ENCODE data around the gene TAF6L. TPM values are rescaled to one million over a fixed set of nuclear protein-coding genes. Genes with fewer than 3 reads are reported as not detected.

TAF6L gene
- total and polyA plus RNA-seq, 9 of the 15 experiments (the other 6 are each of a cell fraction or from before 2014, with no cell fraction given), result 0.04 to 45.5 (median 20.8) TPM

- TF ChIP-seq ZKSCAN3 (CRISPR knock-in tag; IDR thresholded peaks at IDR 0.05), result no peak
- no peak for TF ChIP-seq ZBTB8A (IDR thresholded peaks at IDR 0.05; ENCODE audit: partially characterized antibody)
- TF ChIP-seq POLR3A (IDR thresholded peaks at IDR 0.05; ENCODE audit: borderline replicate concordance, extremely low read depth, insufficient read depth, insufficient read length), result no peak
- no peak for TF ChIP-seq ZNF318 (IDR thresholded peaks at IDR 0.05; ENCODE audit: borderline replicate concordance in 1 of 2, low read depth in 1 of 2)
- TF ChIP-seq ZNF124 (CRISPR knock-in tag; IDR thresholded peaks at IDR 0.05), result no peak
- no peak for TF ChIP-seq CLOCK (CRISPR knock-in tag; IDR thresholded peaks at IDR 0.05; ENCODE audit: borderline replicate concordance)
- no peak for TF ChIP-seq NFE2 (IDR thresholded peaks at IDR 0.05; ENCODE audit: low read depth)
- TF ChIP-seq, protein P1, sequence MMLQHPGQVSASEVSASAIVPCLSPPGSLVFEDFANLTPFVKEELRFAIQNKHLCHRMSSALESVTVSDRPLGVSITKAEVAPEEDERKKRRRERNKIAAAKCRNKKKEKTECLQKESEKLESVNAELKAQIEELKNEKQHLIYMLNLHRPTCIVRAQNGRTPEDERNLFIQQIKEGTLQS (IDR thresholded peaks at IDR 0.05), result 0 out of 2 replicates have a peak, but pooled peaks have one; percentile 5
- TF ChIP-seq, protein P1 (CRISPR knock-in tag; conservative IDR thresholded peaks at IDR 0.05), result no peak
- TF ChIP-seq XRCC5 (IDR thresholded peaks at IDR 0.05; ENCODE audit: low read depth, low read length), result peak; percentile 8; the same call in 1 of the 2 replicates
- TF ChIP-seq TFAM (CRISPR knock-in tag; conservative IDR thresholded peaks at IDR 0.05), result no peak
- no peak for TF ChIP-seq HMBOX1 (IDR thresholded peaks at IDR 0.05)
- TF ChIP-seq KDM2B (CRISPR knock-in tag; IDR thresholded peaks at IDR 0.05), result 0 out of 2 replicates have a peak, but pooled peaks have one; percentile 38
- TF ChIP-seq SMAD4 (CRISPR knock-in tag; conservative IDR thresholded peaks at IDR 0.05), result 0 out of 2 replicates have a peak, but pooled peaks have one; percentile 8
Observed at GRCh38 chr11:62728171-62728988, 42.8 kb upstream of the TAF6L start, which contains the start of gene TTC9C (continued).
